Measurements from ENCODE around the gene KRTAP10-1.

GRCh38 chr21:44575307-44576024, 35.5 kb upstream of the KRTAP10-1 start:
- TF ChIP-seq KLF6 (CRISPR knock-in tag; IDR thresholded peaks at IDR 0.05) (no peak), DNMT3B (CRISPR knock-in tag; conservative IDR thresholded peaks at IDR 0.05) (no peak), RAD21 (CRISPR knock-in tag; IDR thresholded peaks at IDR 0.05) (no peak), GTF2F1 (IDR thresholded peaks at IDR 0.05; ENCODE audit: low read length) (no peak), CTCF (CRISPR knock-in tag; IDR thresholded peaks at IDR 0.05) (no peak), RARG (CRISPR knock-in tag; IDR thresholded peaks at IDR 0.05; ENCODE audit: low read depth) (no peak), POLR2A (IDR thresholded peaks at IDR 0.05; ENCODE audit: insufficient read depth in 1 of 2, low read depth in 2 of 2, low read length in 2 of 2) (no peak)

Measured in HepG2 (cell line).